K562 (cell line): Measurements from ENCODE around the gene DPH7. TPM values are rescaled to one million over a fixed set of nuclear protein-coding genes. Genes with fewer than 3 reads are reported as not detected.
A peak's percentile ranks its signal among the peaks of the same experiment; 100 is the strongest.

Source experiments
- ATAC-seq: fragments of 200-7000 bp; cut with Tn5 transposase; 3 replicates; pipeline ENCODE4 v1.9.1; 2020; ENCODE audit warnings: moderate library complexity
- BruUV-seq: library from RNA; stranded (reverse); fragments of 400-500 nt; replicated peaks from 2 replicates; lab custom pipeline; 2021; lab: Mats Ljungman, UMichigan
- CTCF ChIA-PET: fragments of 300-600 bp; formaldehyde crosslinking; extraction: SDS; loops from one replicate; lab custom pipeline; 2021; ENCODE audit warnings: low intra/inter-chr PET ratio; lab: Yijun Ruan, JAX
- POLR2A ChIA-PET: fragments of 300-600, 350-650 bp; sonication (Branson Sonifier 250); formaldehyde crosslinking; extraction: SDS; loops from one replicate; lab custom pipeline; 2021; ENCODE audit warnings: antibody characterized with exemption, inconsistent platforms; lab: Yijun Ruan, JAX
- DNase-seq, 4 experiments: peaks; one replicate each; pipeline versions ENCODE4 v3.0.0 to v3.0.0-alpha.2; 2011 to 2018; ENCODE audit warnings: low spot score in 3 of 4, mixed read lengths in 3 of 4; ENCODE audit errors: extremely low read depth in 1 of 4
- FAIRE-seq: peaks from 2 replicates; lab custom pipeline; 2011; peaks lifted over from hg19 to GRCh38; lab: Jason Lieb, UNC
- H2AFZ ChIP-seq: 2 replicates; pipeline ENCODE4 v1.6.0; 2011; ENCODE audit warnings: low read depth, low read length, control low read depth, inconsistent platforms
- H3K27ac ChIP-seq: fragments of 200-600 bp; 3 replicates; pipeline ENCODE4 v1.8.0; 2011; ENCODE audit warnings: low read depth, mild to moderate bottlenecking, control low read depth, inconsistent platforms, low read length, moderate library complexity, mixed read lengths; ENCODE audit errors: extremely low read depth
- H3K27me3 ChIP-seq, 2 experiments: fragments of 300-600 bp in 1 of 2; 2 replicates in 1 of 2; 3 replicates in 1 of 2; pipeline versions ENCODE4 v1.6.0 to v1.8.0; 2011; ENCODE audit warnings: inconsistent platforms in 2 of 2, low read length in 2 of 2, mild to moderate bottlenecking in 1 of 2, mixed read lengths in 1 of 2, moderate library complexity in 1 of 2; ENCODE audit not compliant: control insufficient read depth in 2 of 2, insufficient read depth in 2 of 2
- H3K36me3 ChIP-seq: fragments of 300-600 bp; 3 replicates; pipeline ENCODE4 v1.8.0; 2011; ENCODE audit warnings: mild to moderate bottlenecking, low read length, inconsistent platforms; ENCODE audit not compliant: control insufficient read depth, insufficient read depth
- H3K4me1 ChIP-seq, 2 experiments: fragments of 200-600 bp in 1 of 2; replicated peaks in 1 of 2; 2 replicates in 1 of 2; 3 replicates in 1 of 2; pipeline versions ENCODE4 v1.5.1 to v1.8.0; 2011; ENCODE audit warnings: inconsistent platforms in 2 of 2, low read length in 2 of 2, mild to moderate bottlenecking in 1 of 2, mixed read lengths in 1 of 2, moderate library complexity in 1 of 2; ENCODE audit not compliant: control insufficient read depth in 2 of 2, insufficient read depth in 2 of 2
- H3K4me2 ChIP-seq: 2 replicates; pipeline ENCODE4 v1.6.1; 2011; ENCODE audit warnings: low read length, control low read depth, inconsistent platforms, mixed read lengths; ENCODE audit not compliant: insufficient read depth
- H3K4me3 ChIP-seq: fragments of 200-600 bp; sonication (generic), shearing (Covaris generic); 2 replicates; pipeline ENCODE4 v1.5.1; 2016; ENCODE audit warnings: control low read depth, inconsistent platforms
- H3K79me2 ChIP-seq: fragments of 200-600 bp; 3 replicates; pipeline ENCODE4 v1.8.0; 2011; ENCODE audit warnings: low read length, inconsistent platforms; ENCODE audit not compliant: control insufficient read depth, insufficient read depth
- H3K9ac ChIP-seq, 2 experiments: 2 replicates each; pipeline versions ENCODE4 v1.6.0 to v1.6.1; 2011; ENCODE audit warnings: low read depth in 2 of 2, low read length in 2 of 2, control low read depth in 1 of 2, inconsistent platforms in 1 of 2, mild to moderate bottlenecking in 1 of 2, mixed read lengths in 1 of 2; ENCODE audit not compliant: insufficient read depth in 1 of 2
- H3K9me1 ChIP-seq: one replicate; pipeline ENCODE4 v1.6.0; 2011; ENCODE audit warnings: inconsistent platforms, mild to moderate bottlenecking, low read length, moderate library complexity; ENCODE audit not compliant: control insufficient read depth, insufficient read depth
- H3K9me3 ChIP-seq: replicated peaks from 2 replicates; pipeline ENCODE4 v1.5.1; 2011; ENCODE audit warnings: low read depth, low read length, inconsistent platforms; ENCODE audit not compliant: control insufficient read depth, insufficient read depth
- H4K20me1 ChIP-seq: replicated peaks from 2 replicates; pipeline ENCODE4 v1.6.1; 2011; ENCODE audit warnings: low read length, inconsistent platforms, mixed read lengths; ENCODE audit not compliant: control insufficient read depth, insufficient read depth
- CBFA2T2 ChIP-seq: fragments of 450-650 bp; conservative IDR thresholded peaks from 2 replicates; pipeline ENCODE4 v1.6.1; 2017; ENCODE audit warnings: mild to moderate bottlenecking
- CREBBP ChIP-seq: IDR thresholded peaks from one replicate; pipeline ENCODE4 v1.6.1; 2012; ENCODE audit warnings: low read depth, mild to moderate bottlenecking, control low read depth, inconsistent platforms, low read length
- DDX20 ChIP-seq: fragments of 450-650 bp; IDR thresholded peaks from 2 replicates; pipeline ENCODE4 v1.6.1; 2016; ENCODE audit warnings: missing genetic modification characterization, low read depth, mild to moderate bottlenecking, missing compliant biosample characterization, moderate library complexity
- GATAD2B ChIP-seq: fragments of 450-650 bp; IDR thresholded peaks from 2 replicates; pipeline ENCODE4 v1.6.1; 2017; ENCODE audit warnings: mild to moderate bottlenecking, borderline replicate concordance
- HOXB6 ChIP-seq: fragments of 250-450 bp; sonication (Bioruptor Pico); IDR thresholded peaks from 2 replicates; pipeline ENCODE4 v1.5.1; 2022; ENCODE audit warnings: mild to moderate bottlenecking, borderline replicate concordance
- KDM1A ChIP-seq, 2 experiments: fragments of 450-650 bp; IDR thresholded peaks; 2 replicates each; pipeline ENCODE4 v1.6.1; 2016; ENCODE audit warnings: mild to moderate bottlenecking in 2 of 2
- NEUROD1 ChIP-seq: fragments of 150-350 bp; IDR thresholded peaks from 2 replicates; pipeline ENCODE4 v1.6.1; 2014; ENCODE audit warnings: borderline replicate concordance, low read length, low read depth; ENCODE audit not compliant: partially characterized antibody
- NR2C1 ChIP-seq, 2 experiments: fragments of 450-650 bp; IDR thresholded peaks; 2 replicates each; pipeline ENCODE4 v1.6.1; 2017; ENCODE audit warnings: mild to moderate bottlenecking in 2 of 2, antibody characterized with exemption in 1 of 2, inconsistent platforms in 1 of 2, missing compliant biosample characterization in 1 of 2, missing genetic modification characterization in 1 of 2
- PHF20 ChIP-seq: fragments of 450-650 bp; IDR thresholded peaks from 2 replicates; pipeline ENCODE4 v1.6.1; 2018; ENCODE audit not compliant: partially characterized antibody
- POLR2G ChIP-seq: fragments of 200-400 bp; formaldehyde crosslinking; IDR thresholded peaks from 2 replicates; pipeline ENCODE4 v1.6.1; 2017; ENCODE audit warnings: low read depth, mild to moderate bottlenecking, antibody characterized with exemption, low read length, moderate library complexity
- PURB ChIP-seq: sonication (generic); formaldehyde crosslinking; IDR thresholded peaks from 2 replicates; pipeline ENCODE4 v1.9.0; 2021; ENCODE audit warnings: low read depth, mild to moderate bottlenecking, missing genetic modification reagents
- TAF15 ChIP-seq: fragments of 200-400 bp; formaldehyde crosslinking; IDR thresholded peaks from 2 replicates; pipeline ENCODE4 v1.6.1; 2017; ENCODE audit warnings: mild to moderate bottlenecking, low read depth, low read length, moderate library complexity
- WGBS: fragments of 100-300 bp; shearing (Covaris generic); methylation state at CpG from one replicate; pipeline ENCODE4 v1.1.6; 2016; ENCODE audit warnings: low coverage, mixed read lengths; ENCODE audit not compliant: insufficient coverage; ENCODE audit errors: missing lambda C conversion rate; 5-methylcytosine and 5-hydroxymethylcytosine counted together
- in situ Hi-C: fragments of 300-500 bp; cut with MboI; formaldehyde crosslinking; loops from 4 replicates; pipeline ENCODE4 v1.15.0; 2018; ENCODE audit warnings: inconsistent platforms, mixed read lengths
- intact Hi-C: fragments of 100-400 bp; cut with micrococcal nuclease; formaldehyde crosslinking; loops from 2 replicates; pipeline ENCODE4 v1.14.2; 2022
- polyA plus RNA-seq, 8 experiments: library from polyadenylated mRNA; depleted of rRNA in 4 of 8; stranded (reverse) in 5 of 8; unstranded in 3 of 8; fragments of >200 nt; fragmentation: Nextera tagmentation in 2 of 8; fragmentation: Illumina TruSeq in 1 of 8; extraction: Ambion mirVana in 2 of 8; extraction: Trizol in 1 of 8; gene quantifications; 2 replicates each; pipeline versions ENCODE4 v1.2.1 to v1.2.3, GENCODE V29; 2011 to 2014; ENCODE audit warnings: inconsistent platforms in 1 of 8, missing spikeins in 1 of 8
- total RNA-seq, 7 experiments: library from RNA; depleted of rRNA in 6 of 7; stranded (reverse); fragments of >200 nt in 6 of 7; fragmentation: Illumina TruSeq in 2 of 7; extraction: Trizol in 2 of 7; gene quantifications; 2 replicates each; pipeline versions ENCODE4 v1.2.1 to v1.2.3, GENCODE V29; 2011 to 2021; ENCODE audit warnings: low replicate concordance in 1 of 7

Gene DPH7
- total and polyA plus RNA-seq, 9 of the 15 experiments (the other 6 are each of a cell fraction or from before 2014, with no cell fraction given) = 13.9 to 68.6 (median 41.3) TPM

DNA sequence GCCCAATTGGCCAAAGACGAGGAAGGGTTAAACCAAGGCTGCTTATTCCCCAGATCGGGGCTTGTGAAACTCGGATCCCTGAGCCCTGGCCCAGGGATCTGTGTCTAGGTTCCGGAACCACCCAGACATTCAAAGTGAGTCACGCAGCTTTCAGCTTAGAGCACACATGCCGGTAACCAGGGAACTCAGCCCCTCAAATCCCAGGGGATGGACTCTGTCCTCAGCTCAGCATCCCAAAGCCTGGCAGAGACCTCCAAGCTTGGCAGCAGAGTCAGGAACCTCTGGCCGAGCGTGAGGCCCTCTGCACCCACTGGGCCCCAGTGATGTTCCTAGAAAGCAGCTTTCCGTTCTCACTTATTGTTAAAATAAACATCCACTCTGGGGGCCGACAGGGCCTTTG is 33.6 kb downstream of the DPH7 start:
- H2AFZ ChIP-seq = no peak overlapping the region
- in situ Hi-C loops = no loop called here
- H4K20me1 ChIP-seq = no peaks in the 10 kb centered on the region
- no peak for ATAC-seq
- TF ChIP-seq DDX20 (tag) (no peak), GATAD2B (no peak), CREBBP (no peak), TAF15 (no peak), HOXB6 (CRISPR knock-in tag) (no peak), KDM1A (IDR thresholded peaks at IDR 0.05) (no peak), PHF20 (no peak), NR2C1 (IDR thresholded peaks at IDR 0.05) (no peak), NR2C1 (tag; IDR thresholded peaks at IDR 0.05) (no peak), PURB (CRISPR knock-in tag) (no peak), NEUROD1 (no peak), CBFA2T2 (no peak), POLR2G (no peak)
- TF ChIP-seq, all 486 proteins: peak for 0
- Histone ChIP-seq H3K9me1 (no peaks in the 10 kb centered on the region), H3K27ac (no peak overlapping the region), H3K4me3 (no peak overlapping the region), H3K4me1 (peaks cover 0 to 46% of the 10 kb centered on the region in 2 experiments; a peak in 3 of 5 replicates), H3K9me3 (peaks cover 2% of the 10 kb centered on the region; the same call in 1 of the 2 replicates), H3K36me3 (no peaks in the 10 kb centered on the region), H3K79me2 (no peaks in the 10 kb centered on the region), H3K4me2 (no peak overlapping the region), H3K9ac (peak overlapping the region in 1 of 2 experiments; percentile 41; a peak in 1 of 4 replicates), H3K27me3 (peaks cover 0 to 5% of the 10 kb centered on the region in 2 experiments; a peak in 1 of 5 replicates)
- 53% methylated on average over 10 of the region's 10 CpGs for WGBS
- FAIRE-seq (no peak), DNase-seq (no peak)
- intact Hi-C loops = no loop called here
- POLR2A ChIA-PET = interaction anchor here (0.6 to 0.7 kb wide), 3 partner anchors 36 to 196 kb away, joined by 3 read pairs; no protein-coding TSS in a partner anchor
- BruUV-seq = no TSS peak
- CTCF ChIA-PET = no interaction called here
